ENCODE data around the gene CCS.
"Not testable (repeated sequence)": the region's sequence is repeated elsewhere in the genome, so short reads cannot be mapped to it uniquely, and the experiment has no call there.

The CCS gene

GRCh38 chr11:66592457-66593302 lies at the start of gene CCS, which contains the start of gene CCDC87:
Gene CCS, plus strand, starts transcription at chr11:66593185. Its CDS starts 77 bp downstream, at chr11:66593262.
Gene CCDC87, minus strand, starts transcription at chr11:66593063. Its CDS starts 48 bp downstream, at chr11:66593015.
- peak; percentile 98 for DNase-seq

- peak; percentile 73 for DNase-seq
Observed at GRCh38 chr11:66543263-66544107, 49.5 kb upstream of the CCS start.

GRCh38 chr11:66544952-66545351 lies 48.0 kb upstream of the CCS start:
- DNase-seq = not testable (repeated sequence)

- peak; percentile 96 for DNase-seq
Observed at GRCh38 chr11:66545701-66546367, 47.2 kb upstream of the CCS start, which contains the start of gene ZDHHC24. Gene ZDHHC24, minus strand, starts transcription at chr11:66546048. Its CDS starts 45 bp downstream, at chr11:66546003.

GRCh38 chr11:66546368-66546965 lies 46.5 kb upstream of the CCS start, which contains the start of gene ACTN3:
Gene ACTN3, plus strand, starts transcription at chr11:66546903. Its CDS starts 35 bp downstream, at chr11:66546938.
- peak; percentile 8 for DNase-seq

- DNase-seq = no peak
Observed at GRCh38 chr11:66546966-66547661, 45.9 kb upstream of the CCS start.

- DNase-seq = no peak
Observed at GRCh38 chr11:66547662-66548009, 45.3 kb upstream of the CCS start.

- DNase-seq = no peak
Observed at GRCh38 chr11:66548041-66548440, 44.9 kb upstream of the CCS start.

- DNase-seq = no peak
Observed at GRCh38 chr11:66548774-66549630, 44.0 kb upstream of the CCS start.

- DNase-seq = no peak
Observed at GRCh38 chr11:66549696-66550095, 43.3 kb upstream of the CCS start.

GRCh38 chr11:66550887-66551286 lies 42.1 kb upstream of the CCS start:
- DNase-seq = no peak

GRCh38 chr11:66554602-66555001 lies 38.4 kb upstream of the CCS start:
- no peak for DNase-seq

- no peak for DNase-seq
Observed at GRCh38 chr11:66555416-66555815, 37.6 kb upstream of the CCS start.

GRCh38 chr11:66556086-66556485 lies 36.9 kb upstream of the CCS start:
- no peak for DNase-seq

- DNase-seq = no peak
Observed at GRCh38 chr11:66557733-66558326, 35.2 kb upstream of the CCS start.

- peak; percentile 13 for DNase-seq
Observed at GRCh38 chr11:66559142-66559865, 33.7 kb upstream of the CCS start.

- no peak for DNase-seq
Observed at GRCh38 chr11:66559866-66560676, 32.9 kb upstream of the CCS start.

- DNase-seq = no peak
Observed at GRCh38 chr11:66561178-66561974, 31.6 kb upstream of the CCS start.

Measured in activated CD4-positive, alpha-beta T cell treated with anti-CD3 and anti-CD28 coated beads, Interleukin-2, amount 50 U/mL, for 16 hours (primary cell).